Osteoblast (primary cell): ENCODE data around the gene PEF1. TPM values are rescaled to one million over a fixed set of nuclear protein-coding genes. Genes with fewer than 3 reads are reported as not detected.

Experiments
- DNase-seq: peaks from one replicate; pipeline ENCODE4 v3.0.0; 2011; ENCODE audit warnings: low spot score, mixed read lengths; ENCODE audit not compliant: insufficient read length; ENCODE audit errors: missing footprints
- H2AFZ ChIP-seq: 2 replicates; pipeline ENCODE4 v1.6.0; 2011; ENCODE audit warnings: mild to moderate bottlenecking, low read length
- H3K27ac ChIP-seq: 2 replicates; pipeline ENCODE4 v1.5.1; 2011; ENCODE audit warnings: mild to moderate bottlenecking, low read depth, low read length, moderate library complexity
- H3K27me3 ChIP-seq: 2 replicates; pipeline ENCODE4 v1.6.0; 2012; ENCODE audit warnings: mild to moderate bottlenecking, control low read depth, inconsistent platforms, low read length, moderate library complexity; ENCODE audit not compliant: insufficient read depth
- H3K36me3 ChIP-seq: 2 replicates; pipeline ENCODE4 v1.5.1; 2011; ENCODE audit warnings: mild to moderate bottlenecking, low read length, control low read depth, moderate library complexity; ENCODE audit not compliant: insufficient read depth
- H3K4me1 ChIP-seq: 2 replicates; pipeline ENCODE4 v1.5.1; 2011; ENCODE audit warnings: mild to moderate bottlenecking, low read length, control low read depth, moderate library complexity; ENCODE audit not compliant: insufficient read depth
- H3K4me2 ChIP-seq: 2 replicates; pipeline ENCODE4 v1.6.0; 2011; ENCODE audit warnings: mild to moderate bottlenecking, low read length; ENCODE audit not compliant: insufficient read depth
- H3K4me3 ChIP-seq: fragments of 200-600 bp; sonication (generic); 3 replicates; pipeline ENCODE4 v1.5.1; 2012; ENCODE audit warnings: mild to moderate bottlenecking, low read length, inconsistent platforms; ENCODE audit not compliant: insufficient read depth
- H3K79me2 ChIP-seq: 2 replicates; pipeline ENCODE4 v1.6.0; 2012; ENCODE audit warnings: mild to moderate bottlenecking, low read length, control low read depth, inconsistent platforms; ENCODE audit not compliant: insufficient read depth
- H3K9me3 ChIP-seq: 2 replicates; pipeline ENCODE4 v1.5.1; 2011; ENCODE audit warnings: low read depth, low read length, control low read depth
- H4K20me1 ChIP-seq: 2 replicates; pipeline ENCODE4 v1.6.0; 2012; ENCODE audit warnings: mild to moderate bottlenecking, low read length, control low read depth; ENCODE audit not compliant: insufficient read depth
- CTCF ChIP-seq: IDR thresholded peaks from 2 replicates; pipeline ENCODE4 v1.5.1; 2011; ENCODE audit warnings: mild to moderate bottlenecking, low read depth, low read length, moderate library complexity; ENCODE audit errors: extremely low read depth
- total RNA-seq: library from RNA; depleted of rRNA; stranded (reverse); fragments of >200 nt; gene quantifications from 2 replicates; pipeline ENCODE4 v1.2.3, GENCODE V29; 2012

PEF1 gene
- total RNA-seq, 1 donor, result 86.5 TPM

DNA sequence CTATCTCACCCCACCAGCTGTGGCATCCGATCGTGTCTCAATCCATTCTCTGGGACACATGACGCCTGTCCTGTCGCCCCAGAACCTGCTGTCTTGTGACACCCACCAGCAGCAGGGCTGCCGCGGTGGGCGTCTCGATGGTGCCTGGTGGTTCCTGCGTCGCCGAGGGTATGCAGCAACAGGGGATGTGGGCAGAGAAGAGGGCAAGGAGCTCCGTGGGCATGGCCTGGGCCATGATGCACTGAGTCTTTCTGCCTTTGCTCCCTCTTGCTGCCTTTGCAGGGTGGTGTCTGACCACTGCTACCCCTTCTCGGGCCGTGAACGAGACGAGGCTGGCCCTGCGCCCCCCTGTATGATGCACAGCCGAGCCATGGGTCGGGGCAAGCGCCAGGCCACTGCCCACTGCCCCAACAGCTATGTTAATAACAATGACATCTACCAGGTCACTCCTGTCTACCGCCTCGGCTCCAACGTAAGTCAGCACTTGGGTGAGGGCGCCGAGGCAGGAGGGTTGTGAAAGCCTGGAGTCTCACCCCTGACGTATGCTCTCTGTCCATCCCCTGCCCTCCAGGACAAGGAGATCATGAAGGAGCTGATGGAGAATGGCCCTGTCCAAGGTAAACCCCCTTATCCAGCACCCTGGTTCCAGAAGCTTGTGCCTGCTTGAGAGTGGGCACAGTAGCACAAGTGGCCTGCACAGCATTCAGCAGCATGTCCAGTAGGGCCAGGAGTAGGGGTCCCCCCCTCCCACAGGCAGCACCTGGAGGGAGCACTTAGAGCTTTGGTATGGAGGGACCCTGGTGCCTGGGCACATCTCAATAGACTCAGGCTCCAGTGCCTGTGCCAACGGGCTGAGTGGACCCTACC, 59.6 kb downstream of the PEF1 start:
- H2AFZ ChIP-seq, result no peak overlapping the region
- no peak for TF ChIP-seq CTCF
- H3K4me3 ChIP-seq, result no peak overlapping the region
- peak; percentile 76 for DNase-seq
- no peak overlapping the region for H3K27ac ChIP-seq
- H3K4me1 ChIP-seq, result peaks cover 43% of the 10 kb centered on the region
- H4K20me1 ChIP-seq, result no peaks in the 10 kb centered on the region
- H3K36me3 ChIP-seq, result peaks cover 18% of the 10 kb centered on the region
- no peaks in the 10 kb centered on the region for H3K27me3 ChIP-seq
- H3K79me2 ChIP-seq, result no peaks in the 10 kb centered on the region
- H3K4me2 ChIP-seq, result no peak overlapping the region
- no peaks in the 10 kb centered on the region for H3K9me3 ChIP-seq

DNA sequence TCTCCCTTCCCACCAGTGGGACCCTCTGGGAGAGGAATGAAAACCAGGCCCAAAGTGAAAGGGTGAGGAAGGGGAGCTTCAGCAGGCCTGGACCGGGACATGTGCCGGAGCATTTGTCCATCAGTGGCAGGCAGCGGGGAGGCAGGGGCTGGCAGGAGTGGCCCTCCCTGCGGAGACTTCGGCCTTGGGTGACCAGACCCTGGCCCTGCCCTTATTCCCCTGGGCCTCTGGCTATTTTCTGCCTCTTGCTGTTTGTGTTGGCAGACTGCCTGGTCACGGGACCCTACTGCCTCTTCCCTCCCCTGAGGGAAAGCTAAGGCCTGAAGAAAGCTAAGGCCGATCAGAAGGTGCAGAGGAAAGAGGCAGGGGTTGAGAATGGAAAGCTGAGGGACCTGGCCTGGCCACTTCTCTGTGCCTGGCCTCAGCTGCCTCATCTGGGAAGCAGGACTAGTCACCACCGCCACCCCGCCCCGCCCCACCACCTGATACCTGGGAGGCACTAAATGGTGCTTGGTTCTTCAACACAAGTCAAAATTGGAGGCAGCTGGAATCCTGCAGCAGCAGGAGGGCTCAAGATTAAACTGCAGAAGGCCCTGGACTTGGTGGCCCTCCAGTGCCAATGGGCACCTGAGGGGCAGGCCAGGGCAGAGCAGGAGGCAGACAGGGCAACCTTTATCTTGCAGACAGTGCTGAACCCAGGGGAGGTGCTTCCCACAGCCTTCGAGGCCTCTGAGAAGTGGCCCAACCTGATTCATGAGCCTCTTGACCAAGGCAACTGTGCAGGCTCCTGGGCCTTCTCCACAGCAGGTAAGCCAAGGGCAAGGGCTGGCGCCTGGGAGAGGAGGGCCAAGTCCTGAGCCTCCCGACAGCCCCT, 60.4 kb downstream of the PEF1 start:
- peaks cover 52% of the 10 kb centered on the region for H3K4me1 ChIP-seq
- H3K4me2 ChIP-seq, result peak overlapping the region; percentile 2
- H3K79me2 ChIP-seq, result no peaks in the 10 kb centered on the region
- H3K4me3 ChIP-seq, result no peak overlapping the region
- H4K20me1 ChIP-seq, result no peaks in the 10 kb centered on the region
- no peaks in the 10 kb centered on the region for H3K9me3 ChIP-seq
- DNase-seq, result peak; percentile 96
- TF ChIP-seq CTCF, result no peak
- peaks cover 18% of the 10 kb centered on the region for H3K36me3 ChIP-seq
- H2AFZ ChIP-seq, result no peak overlapping the region
- H3K27me3 ChIP-seq, result no peaks in the 10 kb centered on the region
- no peak overlapping the region for H3K27ac ChIP-seq

GRCh38 chr1:31583082-31583994, 61.3 kb downstream of the PEF1 start:
- H3K79me2 ChIP-seq, result no peaks in the 10 kb centered on the region
- no peak overlapping the region for H3K4me3 ChIP-seq
- peaks cover 50% of the 10 kb centered on the region for H3K4me1 ChIP-seq
- no peak for TF ChIP-seq CTCF
- peak overlapping the region; percentile 2 for H3K4me2 ChIP-seq
- H2AFZ ChIP-seq, result no peak overlapping the region
- no peak overlapping the region for H3K27ac ChIP-seq
- no peaks in the 10 kb centered on the region for H3K27me3 ChIP-seq
- peaks cover 18% of the 10 kb centered on the region for H3K36me3 ChIP-seq
- peak; percentile 76 for DNase-seq
- no peaks in the 10 kb centered on the region for H3K9me3 ChIP-seq
- H4K20me1 ChIP-seq, result no peaks in the 10 kb centered on the region
